ENCODE results near the gene C14orf180.

Gene C14orf180

GRCh38 chr14:104588066-104588857, 8.7 kb downstream of the C14orf180 start:
- in situ Hi-C loops (cut with HindIII; ENCODE audit: low sequenced_read_pairs), result no loop called here
- H3K4me3 ChIP-seq (ENCODE audit: low read depth, low read length), result no peak overlapping the region
- DNase-seq (ENCODE audit: low read depth), result no peak
- TF ChIP-seq CTCF (IDR thresholded peaks at IDR 0.05; ENCODE audit: low read depth, low read length, missing control alignments), result no peak

GRCh38 chr14:104589338-104590195, 10.0 kb downstream of the C14orf180 start:
- H3K4me3 ChIP-seq (ENCODE audit: low read depth, low read length), result no peak overlapping the region
- no peak for TF ChIP-seq CTCF (IDR thresholded peaks at IDR 0.05; ENCODE audit: low read depth, low read length, missing control alignments)
- DNase-seq (ENCODE audit: low read depth), result no peak
- in situ Hi-C loops (cut with HindIII; ENCODE audit: low sequenced_read_pairs), result loop anchor here (10.0 kb wide), 2 partner anchors 395 to 445 kb away; no protein-coding TSS in a partner anchor

GRCh38 chr14:104590240-104590965, 10.8 kb downstream of the C14orf180 start:
- in situ Hi-C loops (cut with HindIII; ENCODE audit: low sequenced_read_pairs), result loop anchor here (10.0 kb wide), 2 partner anchors 396 to 446 kb away; no protein-coding TSS in a partner anchor
- no peak for DNase-seq (ENCODE audit: low read depth)
- H3K4me3 ChIP-seq (ENCODE audit: low read depth, low read length), result no peak overlapping the region
- no peak for TF ChIP-seq CTCF (IDR thresholded peaks at IDR 0.05; ENCODE audit: low read depth, low read length, missing control alignments)

- DNase-seq (ENCODE audit: low read depth), result no peak
- TF ChIP-seq CTCF (IDR thresholded peaks at IDR 0.05; ENCODE audit: low read depth, low read length, missing control alignments), result no peak
- H3K4me3 ChIP-seq (ENCODE audit: low read depth, low read length), result no peak overlapping the region
- in situ Hi-C loops (cut with HindIII; ENCODE audit: low sequenced_read_pairs), result loop anchor here (10.0 kb wide), 2 partner anchors 396 to 446 kb away; no protein-coding TSS in a partner anchor
Observed at GRCh38 chr14:104591031-104591430, 11.5 kb downstream of the C14orf180 start.

- no peak overlapping the region for H3K4me3 ChIP-seq (ENCODE audit: low read depth, low read length)
- no peak for DNase-seq (ENCODE audit: low read depth)
- TF ChIP-seq CTCF (IDR thresholded peaks at IDR 0.05; ENCODE audit: low read depth, low read length, missing control alignments), result no peak
- in situ Hi-C loops (cut with HindIII; ENCODE audit: low sequenced_read_pairs), result loop anchor here (10.0 kb wide), 2 partner anchors 397 to 447 kb away; no protein-coding TSS in a partner anchor
Observed at GRCh38 chr14:104591506-104592291, 12.1 kb downstream of the C14orf180 start.

Measured in astrocyte of the cerebellum (primary cell).